KMS-11 (cell line): ENCODE measurements around the gene TCF4.
A peak's percentile ranks its signal among the peaks of the same experiment; 100 is the strongest.

Experiments used
- H2AFZ ChIP-seq: fragments of 200-600 bp; sonication (generic); 2 replicates; pipeline ENCODE4 v1.6.1; 2016; ENCODE audit warnings: antibody characterized with exemption, mixed run types, low read depth
- H3K27ac ChIP-seq: fragments of 200-600 bp; sonication (generic); 2 replicates; pipeline ENCODE4 v1.6.1; 2016; ENCODE audit warnings: mild to moderate bottlenecking, mixed run types
- H3K27me3 ChIP-seq: fragments of 200-600 bp; sonication (generic); 2 replicates; pipeline ENCODE4 v1.6.1; 2017; ENCODE audit warnings: mild to moderate bottlenecking, low read depth, mixed run types, moderate library complexity; ENCODE audit not compliant: insufficient read depth
- H3K36me3 ChIP-seq: fragments of 200-600 bp; sonication (generic); 2 replicates; pipeline ENCODE4 v1.6.1; 2017; ENCODE audit warnings: mild to moderate bottlenecking, mixed run types; ENCODE audit not compliant: insufficient read depth
- H3K4me1 ChIP-seq: fragments of 200-600 bp; sonication (generic); 2 replicates; pipeline ENCODE4 v1.6.1; 2016; ENCODE audit warnings: mild to moderate bottlenecking, low read depth, mixed run types; ENCODE audit not compliant: poor library complexity, severe bottlenecking
- H3K4me2 ChIP-seq: fragments of 200-600 bp; sonication (generic); 2 replicates; pipeline ENCODE4 v1.7.0; 2016; ENCODE audit warnings: mild to moderate bottlenecking, mixed run types
- H3K4me3 ChIP-seq: fragments of 200-600 bp; sonication (generic); IDR thresholded peaks from 2 replicates; pipeline ENCODE4 v1.6.1; 2017; ENCODE audit warnings: low read depth, low read length, mixed read lengths; ENCODE audit not compliant: insufficient read depth
- H3K79me2 ChIP-seq: fragments of 200-600 bp; sonication (generic); 2 replicates; pipeline ENCODE4 v1.6.1; 2016; ENCODE audit warnings: low read depth, mixed run types; ENCODE audit not compliant: insufficient read depth
- H3K9ac ChIP-seq: fragments of 200-600 bp; sonication (generic); 2 replicates; pipeline ENCODE4 v1.6.1; 2016; ENCODE audit warnings: mild to moderate bottlenecking, mixed run types
- H4K20me1 ChIP-seq: fragments of 200-600 bp; sonication (generic); 2 replicates; pipeline ENCODE4 v1.6.1; 2016; ENCODE audit warnings: mild to moderate bottlenecking, mixed run types; ENCODE audit not compliant: insufficient read depth
- CTCF ChIP-seq: fragments of 200-600 bp; sonication (generic); conservative IDR thresholded peaks from 2 replicates; pipeline ENCODE4 v1.6.1; 2017; ENCODE audit warnings: low read depth, mild to moderate bottlenecking, antibody characterized with exemption, low read length, moderate library complexity, mixed read lengths

Gene TCF4

GRCh38 chr18:55343396-55344073 is 244.5 kb downstream of the TCF4 start:
- no peaks in the 10 kb centered on the region for H3K79me2 ChIP-seq
- no peaks in the 10 kb centered on the region for H3K4me1 ChIP-seq
- no peak overlapping the region for H2AFZ ChIP-seq
- H3K27ac ChIP-seq, result no peak overlapping the region
- H3K4me3 ChIP-seq, result no peak overlapping the region
- no peaks in the 10 kb centered on the region for H3K36me3 ChIP-seq
- H3K4me2 ChIP-seq, result no peak overlapping the region
- peak; percentile 79 for TF ChIP-seq CTCF
- H3K9ac ChIP-seq, result no peak overlapping the region
- no peaks in the 10 kb centered on the region for H4K20me1 ChIP-seq
- no peaks in the 10 kb centered on the region for H3K27me3 ChIP-seq

GRCh38 chr18:55340998-55341397 is 247.0 kb downstream of the TCF4 start:
- Histone ChIP-seq H3K36me3 (no peaks in the 10 kb centered on the region), H3K4me3 (no peak overlapping the region), H3K4me2 (no peak overlapping the region), H4K20me1 (no peaks in the 10 kb centered on the region), H3K79me2 (no peaks in the 10 kb centered on the region), H2AFZ (no peak overlapping the region), H3K4me1 (no peaks in the 10 kb centered on the region), H3K27ac (no peak overlapping the region), H3K9ac (no peak overlapping the region), H3K27me3 (no peaks in the 10 kb centered on the region)
- no peak for TF ChIP-seq CTCF

- H3K4me3 ChIP-seq, result no peak overlapping the region
- H2AFZ ChIP-seq, result no peak overlapping the region
- H3K79me2 ChIP-seq, result no peaks in the 10 kb centered on the region
- no peaks in the 10 kb centered on the region for H3K4me1 ChIP-seq
- no peaks in the 10 kb centered on the region for H3K36me3 ChIP-seq
- H4K20me1 ChIP-seq, result no peaks in the 10 kb centered on the region
- H3K27ac ChIP-seq, result no peak overlapping the region
- H3K9ac ChIP-seq, result no peak overlapping the region
- no peak for TF ChIP-seq CTCF
- H3K27me3 ChIP-seq, result no peaks in the 10 kb centered on the region
- no peak overlapping the region for H3K4me2 ChIP-seq
These were observed 248.0 kb downstream of the TCF4 start for GRCh38 chr18:55339990-55340389.

- H3K27me3 ChIP-seq, result no peaks in the 10 kb centered on the region
- no peaks in the 10 kb centered on the region for H3K36me3 ChIP-seq
- TF ChIP-seq CTCF, result no peak
- no peak overlapping the region for H3K27ac ChIP-seq
- no peak overlapping the region for H2AFZ ChIP-seq
- no peak overlapping the region for H3K4me3 ChIP-seq
- H3K4me1 ChIP-seq, result no peaks in the 10 kb centered on the region
- H3K79me2 ChIP-seq, result no peaks in the 10 kb centered on the region
- no peak overlapping the region for H3K9ac ChIP-seq
- H4K20me1 ChIP-seq, result no peaks in the 10 kb centered on the region
- H3K4me2 ChIP-seq, result no peak overlapping the region
These were observed 248.9 kb downstream of the TCF4 start for GRCh38 chr18:55338978-55339650.
